Calu3 (cell line): ENCODE data around the gene CTSZ. TPM values are rescaled to one million over a fixed set of nuclear protein-coding genes. Genes with fewer than 3 reads are reported as not detected.
"Not testable (repeated sequence)": the region's sequence is repeated elsewhere in the genome, so short reads cannot be mapped to it uniquely, and the experiment has no call there.

Experiments
- BruUV-seq: library from RNA; stranded (reverse); fragments of 400-500 nt; replicated peaks from 2 replicates; lab custom pipeline; 2021; lab: Mats Ljungman, UMichigan
- CTCF ChIA-PET: fragments of 300-600 bp; sonication (Branson Sonifier 250); formaldehyde crosslinking; loops from one replicate; lab custom pipeline; 2022; ENCODE audit warnings: antibody characterized with exemption; lab: Charles Lee
- DNase-seq: peaks from one replicate; pipeline ENCODE4 v3.0.0; 2022
- H3K27ac Mint-ChIP-seq: one replicate; pipeline ENCODE4 v1.8.0; 2022; ENCODE audit warnings: mixed read lengths; ENCODE audit not compliant: unreplicated experiment
- H3K27me3 Mint-ChIP-seq: one replicate; pipeline ENCODE4 v1.8.0; 2022; ENCODE audit warnings: mixed read lengths; ENCODE audit not compliant: unreplicated experiment
- H3K36me3 Mint-ChIP-seq: one replicate; pipeline ENCODE4 v1.8.0; 2022; ENCODE audit warnings: mild to moderate bottlenecking, moderate library complexity, mixed read lengths; ENCODE audit not compliant: insufficient read depth, unreplicated experiment
- H3K4me1 Mint-ChIP-seq: one replicate; pipeline ENCODE4 v1.8.0; 2022; ENCODE audit warnings: mild to moderate bottlenecking, low read depth, mixed read lengths; ENCODE audit not compliant: unreplicated experiment
- H3K4me3 Mint-ChIP-seq: one replicate; pipeline ENCODE4 v1.8.0; 2022; ENCODE audit warnings: mild to moderate bottlenecking, low read depth, moderate library complexity, mixed read lengths; ENCODE audit not compliant: unreplicated experiment
- H3K9me3 Mint-ChIP-seq: one replicate; pipeline ENCODE4 v1.8.0; 2022; ENCODE audit warnings: low read depth, mixed read lengths; ENCODE audit not compliant: unreplicated experiment
- CTCF ChIP-seq: fragments of 200-600 bp; IDR thresholded peaks from one replicate; pipeline ENCODE4 v1.8.0; 2022; ENCODE audit warnings: antibody characterized with exemption; ENCODE audit not compliant: unreplicated experiment
- intact Hi-C: fragments of 100-400 bp; cut with micrococcal nuclease; formaldehyde crosslinking; loops from one replicate; pipeline ENCODE4 v1.10.0; 2022; ENCODE audit not compliant: unreplicated experiment
- total RNA-seq: library from RNA; stranded (reverse); gene quantifications from 2 replicates; pipeline ENCODE4 v1.2.3, GENCODE V29; 2022

CTSZ gene
- total RNA-seq, 1 experiment from 2014 or later: 183 TPM

GRCh38 chr20:59013031-59013951 is 6.2 kb upstream of the CTSZ start:
- no peak for DNase-seq
- CTCF ChIA-PET: no interaction called here
- no peak for TF ChIP-seq CTCF
- H3K36me3 Mint-ChIP-seq: peaks cover 13% of the 10 kb centered on the region
- intact Hi-C loops: no loop called here
- H3K27ac Mint-ChIP-seq: no peak overlapping the region
- no TSS peak for BruUV-seq
- no peaks in the 10 kb centered on the region for H3K27me3 Mint-ChIP-seq
- H3K9me3 Mint-ChIP-seq: no peaks in the 10 kb centered on the region
- H3K4me1 Mint-ChIP-seq: peaks cover 51% of the 10 kb centered on the region
- no peak overlapping the region for H3K4me3 Mint-ChIP-seq

GRCh38 chr20:59011874-59012157 is 4.8 kb upstream of the CTSZ start:
- BruUV-seq, intact Hi-C loops: not testable (repeated sequence)

GRCh38 chr20:59010995-59011873 is 4.2 kb upstream of the CTSZ start:
- no peak for TF ChIP-seq CTCF
- H3K4me3 Mint-ChIP-seq: peak overlapping the region; percentile 4
- DNase-seq: peak; percentile 73
- peaks cover 28% of the 10 kb centered on the region for H3K36me3 Mint-ChIP-seq
- H3K27me3 Mint-ChIP-seq: no peaks in the 10 kb centered on the region
- intact Hi-C loops: no loop called here
- CTCF ChIA-PET: interaction anchor here (0.6 to 0.7 kb wide), 3 partner anchors 353 to 1315 kb away, joined by 3 to 13 read pairs (median 5); no protein-coding TSS in a partner anchor
- no peaks in the 10 kb centered on the region for H3K9me3 Mint-ChIP-seq
- H3K4me1 Mint-ChIP-seq: peaks cover 40% of the 10 kb centered on the region
- BruUV-seq: no TSS peak
- H3K27ac Mint-ChIP-seq: peak overlapping the region; percentile 60

More at GRCh38 chr20:59011874-59012157, 4.8 kb upstream of the CTSZ start:
- H3K4me3 Mint-ChIP-seq, H3K9me3 Mint-ChIP-seq, H3K27ac Mint-ChIP-seq, H3K27me3 Mint-ChIP-seq, DNase-seq: not testable (repeated sequence)
- CTCF ChIA-PET: interaction anchor here (0.6 kb wide), 2 partner anchors 1292 to 1316 kb away, joined by 3 to 5 read pairs; no protein-coding TSS in a partner anchor
- H3K4me1 Mint-ChIP-seq: peaks cover 46% of the 10 kb centered on the region
- H3K36me3 Mint-ChIP-seq: peaks cover 23% of the 10 kb centered on the region

GRCh38 chr20:59010321-59010994 is 3.4 kb upstream of the CTSZ start:
- Mint-ChIP-seq H3K9me3 (no peaks in the 10 kb centered on the region), H3K27ac (peak overlapping the region; percentile 60), H3K4me1 (peaks cover 43% of the 10 kb centered on the region), H3K27me3 (no peaks in the 10 kb centered on the region), H3K4me3 (peak overlapping the region; percentile 4), H3K36me3 (peaks cover 35% of the 10 kb centered on the region)
- CTCF ChIA-PET: interaction anchor here (0.7 to 0.8 kb wide), 2 partner anchors 20 to 354 kb away, joined by 4 to 13 read pairs; no protein-coding TSS in a partner anchor
- intact Hi-C loops: no loop called here
- BruUV-seq: no TSS peak
- TF ChIP-seq CTCF: no peak
- DNase-seq: no peak
